GM18511 (cell line): ENCODE data around the gene FMO2.

Experiments
- ATAC-seq: cut with Tn5 transposase; IDR thresholded peaks from one replicate; pipeline ENCODE4 v1.9.1; 2021; ENCODE audit warnings: mild to moderate bottlenecking, moderate library complexity; ENCODE audit not compliant: unreplicated experiment

Gene FMO2, protein sequence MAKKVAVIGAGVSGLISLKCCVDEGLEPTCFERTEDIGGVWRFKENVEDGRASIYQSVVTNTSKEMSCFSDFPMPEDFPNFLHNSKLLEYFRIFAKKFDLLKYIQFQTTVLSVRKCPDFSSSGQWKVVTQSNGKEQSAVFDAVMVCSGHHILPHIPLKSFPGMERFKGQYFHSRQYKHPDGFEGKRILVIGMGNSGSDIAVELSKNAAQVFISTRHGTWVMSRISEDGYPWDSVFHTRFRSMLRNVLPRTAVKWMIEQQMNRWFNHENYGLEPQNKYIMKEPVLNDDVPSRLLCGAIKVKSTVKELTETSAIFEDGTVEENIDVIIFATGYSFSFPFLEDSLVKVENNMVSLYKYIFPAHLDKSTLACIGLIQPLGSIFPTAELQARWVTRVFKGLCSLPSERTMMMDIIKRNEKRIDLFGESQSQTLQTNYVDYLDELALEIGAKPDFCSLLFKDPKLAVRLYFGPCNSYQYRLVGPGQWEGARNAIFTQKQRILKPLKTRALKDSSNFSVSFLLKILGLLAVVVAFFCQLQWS

DNA sequence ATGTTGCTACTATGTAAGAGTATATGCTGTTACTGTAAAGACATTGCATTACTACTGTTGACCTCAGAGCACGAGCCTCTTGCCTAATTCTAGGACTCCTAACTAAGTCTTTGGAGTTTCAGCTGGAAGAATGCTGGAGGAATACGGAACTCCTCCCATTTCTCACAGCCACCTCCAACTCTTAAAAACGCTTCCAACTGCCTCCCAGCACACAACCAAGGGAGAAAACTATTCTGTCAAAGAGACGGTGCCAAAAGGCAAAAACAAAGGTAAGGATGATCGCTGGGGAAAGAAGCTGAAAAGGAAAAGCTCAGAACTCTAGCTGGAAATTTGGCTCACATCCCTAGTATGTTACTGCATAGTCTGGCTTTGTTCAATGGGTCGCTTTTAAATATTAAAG, at the start of gene FMO2:
Gene FMO2, plus strand, starts transcription at position 210 of the 400 bp plus-strand sequence. CDS start 414 bp downstream, outside the sequence.
- no peak for ATAC-seq

DNA sequence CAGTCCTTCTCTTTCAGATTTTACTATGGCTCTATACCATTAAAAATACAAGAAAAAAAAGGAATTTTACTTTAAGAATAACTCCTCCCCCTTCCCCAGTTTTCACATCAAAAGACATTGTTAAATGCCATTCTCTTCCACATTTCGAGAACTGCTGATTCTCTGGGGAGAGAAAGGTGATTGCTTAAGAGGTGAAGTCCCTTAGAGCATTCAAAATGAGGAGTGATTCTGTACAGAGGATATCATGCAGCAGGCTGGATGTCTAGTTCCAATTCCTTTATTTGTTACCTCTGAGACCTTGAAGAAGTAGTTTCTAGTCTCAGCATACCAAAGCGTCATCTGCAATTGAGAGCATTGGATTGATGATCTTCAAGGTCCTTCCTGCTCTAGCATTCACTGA, 47.5 kb upstream of the FMO2 start:
- ATAC-seq = no peak

- ATAC-seq = no peak
These were observed 46.1 kb upstream of the FMO2 start for GRCh38 chr1:171138980-171139379.

- no peak for ATAC-seq
These were observed 45.2 kb upstream of the FMO2 start for GRCh38 chr1:171139890-171140289.

DNA sequence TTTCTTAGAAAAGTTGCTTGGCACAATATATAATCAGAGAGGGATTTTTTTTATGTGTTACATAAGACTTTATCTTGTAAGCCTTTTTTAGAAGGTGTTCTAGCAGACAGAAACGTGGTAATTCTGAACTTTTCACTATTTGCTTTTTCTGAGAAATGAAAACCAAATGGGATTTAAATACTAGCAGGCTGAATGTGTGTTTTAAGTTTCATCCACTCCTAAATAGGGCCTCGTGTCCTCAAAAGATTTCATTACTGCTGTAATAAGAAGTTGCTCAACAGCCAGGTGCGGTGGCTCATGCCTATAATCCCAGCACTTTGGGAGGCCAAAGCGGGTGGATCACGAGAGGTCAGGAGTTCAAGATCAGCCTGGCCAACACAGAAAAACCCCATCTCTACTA, 44.7 kb upstream of the FMO2 start:
- ATAC-seq = no peak

DNA sequence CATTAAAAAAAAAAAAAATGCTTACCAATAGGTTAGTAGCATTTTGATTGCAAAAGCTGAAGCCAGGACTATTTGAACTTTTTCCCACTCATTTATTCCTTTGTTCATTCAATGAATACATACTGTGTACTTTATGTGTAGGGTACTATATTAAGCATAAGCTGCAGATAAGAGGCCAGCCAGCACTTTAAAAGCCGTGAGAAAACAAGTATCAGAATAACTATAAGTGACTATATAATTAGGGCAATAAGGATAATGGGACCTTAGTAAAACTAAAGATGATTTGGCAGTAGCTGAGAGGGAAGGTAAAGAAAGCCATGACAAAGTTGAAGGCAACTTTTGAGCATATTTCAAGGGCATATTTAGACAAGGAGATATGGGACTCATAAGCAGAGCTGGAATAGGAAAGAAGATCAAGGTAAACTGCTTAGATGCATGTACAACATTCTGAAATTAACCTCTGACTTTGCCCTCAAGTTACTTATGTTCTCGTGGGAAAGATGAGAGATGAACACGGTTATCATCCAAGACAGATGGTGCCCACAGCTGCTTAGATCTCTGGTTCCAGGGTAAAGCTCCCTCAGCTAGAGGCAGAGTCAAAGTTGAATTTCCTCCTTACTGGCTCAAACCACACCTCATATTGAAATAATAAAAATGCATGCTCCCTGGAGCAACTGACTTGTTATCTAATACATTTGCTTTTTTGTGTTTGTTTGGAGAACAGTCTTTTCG, 44.0 kb upstream of the FMO2 start:
- no peak for ATAC-seq

DNA sequence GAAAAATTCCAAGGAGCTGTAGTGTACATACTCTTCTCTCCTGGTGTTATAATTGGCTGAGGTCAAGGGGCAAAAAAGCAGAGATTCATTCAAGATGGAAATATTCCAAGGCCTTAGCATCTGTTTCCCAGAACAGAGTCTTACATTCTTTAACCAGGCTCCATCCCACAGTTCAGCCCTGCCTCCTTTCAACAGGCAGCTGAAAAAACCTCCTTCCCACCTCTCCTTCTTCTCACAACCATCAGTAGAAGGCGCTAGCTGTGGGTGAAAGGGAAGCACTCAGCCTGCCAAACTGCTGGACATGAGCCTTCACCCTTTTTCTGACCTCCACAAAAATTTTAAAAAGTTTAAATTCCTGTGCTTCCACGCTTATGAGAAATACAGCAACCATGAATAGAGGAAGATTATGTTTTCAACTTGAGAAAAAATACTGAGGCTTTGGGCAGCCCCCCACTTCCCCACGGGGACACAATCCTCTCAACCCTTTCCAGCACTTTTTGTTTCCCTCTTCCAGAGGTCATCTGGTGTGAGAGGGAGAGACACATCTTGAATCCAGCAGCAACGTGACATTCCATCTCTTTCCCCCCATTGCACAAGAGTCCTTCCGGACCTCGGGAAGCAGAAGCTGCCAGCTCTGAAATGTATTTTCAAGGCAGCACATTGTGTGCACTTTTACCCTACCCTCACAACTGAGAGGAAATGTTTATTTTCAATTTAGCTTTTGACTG, 43.2 kb upstream of the FMO2 start:
- ATAC-seq = no peak

DNA sequence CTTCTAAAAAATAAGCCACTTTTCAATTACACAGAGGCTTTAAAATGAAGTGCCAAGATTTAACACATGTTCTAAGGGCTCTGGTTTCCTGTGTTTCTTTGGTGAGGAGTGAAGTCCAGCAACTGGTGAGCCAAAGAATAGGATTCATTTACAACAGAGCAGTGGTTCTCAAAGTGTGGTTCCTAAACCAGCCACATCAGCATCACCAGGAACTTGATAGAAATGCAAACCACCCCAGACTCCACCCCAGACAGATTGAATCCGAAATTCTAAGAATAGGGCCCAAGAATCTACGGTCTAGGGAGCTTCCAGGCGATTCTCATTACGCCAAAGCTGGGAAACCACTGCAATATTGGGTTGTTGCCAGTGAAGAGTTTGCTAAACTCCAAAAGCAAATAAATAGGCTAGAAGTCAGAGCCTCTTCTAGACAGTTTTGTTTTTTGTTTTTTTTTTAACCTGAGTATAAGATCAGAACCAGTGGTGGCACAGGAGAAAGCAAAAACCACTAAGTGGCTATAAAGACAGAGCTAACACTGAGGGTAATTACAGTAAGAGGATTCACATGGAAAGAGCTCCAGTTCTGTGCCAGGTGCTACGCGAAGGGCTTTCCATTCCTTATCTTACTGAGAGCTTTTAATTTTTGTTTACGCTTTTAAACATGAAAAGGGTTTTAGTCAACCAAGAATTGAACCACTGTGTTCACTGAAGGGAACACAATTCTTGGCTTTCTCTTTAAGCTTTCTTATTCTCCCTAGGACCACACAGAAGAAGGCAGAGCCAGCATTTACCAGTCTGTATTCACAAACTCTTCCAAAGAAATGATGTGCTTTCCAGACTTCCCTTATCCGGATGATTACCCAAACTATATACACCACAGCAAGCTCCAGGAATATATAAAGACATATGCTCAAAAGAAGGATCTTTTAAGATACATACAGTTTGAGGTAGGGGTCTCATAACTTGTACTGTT, 42.4 kb upstream of the FMO2 start:
- ATAC-seq = no peak

DNA sequence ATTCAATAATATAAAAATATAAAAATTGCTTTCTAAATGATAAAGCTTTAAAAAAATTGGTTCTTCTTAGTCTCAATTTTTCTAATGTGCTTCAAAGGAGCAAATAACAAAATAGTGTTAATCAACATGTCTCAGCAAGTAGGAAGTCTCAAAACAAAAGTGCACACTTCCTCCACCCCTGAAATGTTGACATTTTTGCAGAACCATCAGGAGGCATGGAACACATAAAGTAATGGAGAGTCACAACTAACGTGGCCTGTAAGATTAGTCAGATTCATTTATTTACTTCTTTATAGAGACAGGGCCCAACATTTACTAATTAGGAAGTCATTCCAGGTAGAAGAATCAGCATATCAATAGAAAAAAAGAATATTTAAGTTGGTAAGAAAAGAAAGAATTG, 34.9 kb upstream of the FMO2 start:
- ATAC-seq = no peak

- no peak for ATAC-seq
These were observed 32.6 kb upstream of the FMO2 start for GRCh38 chr1:171152549-171152948.

DNA sequence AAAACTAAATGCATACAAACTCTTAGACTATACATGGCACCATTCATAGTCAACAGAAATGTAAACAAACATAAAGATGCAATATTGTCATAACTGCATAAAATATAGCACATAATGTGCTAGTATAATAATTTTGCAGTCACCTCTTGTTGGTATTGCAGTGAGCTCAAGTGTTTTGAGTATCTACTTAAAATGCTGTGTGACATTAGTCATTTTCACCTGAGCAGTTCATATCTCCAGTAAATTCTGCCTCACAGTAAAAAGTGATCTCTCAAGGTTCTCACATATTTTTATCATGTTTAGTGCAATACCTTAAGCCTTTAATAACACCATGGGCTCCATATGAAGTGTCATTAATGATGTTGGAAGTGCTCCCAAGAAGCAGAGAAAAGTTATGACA, 29.6 kb upstream of the FMO2 start:
- ATAC-seq = no peak

DNA sequence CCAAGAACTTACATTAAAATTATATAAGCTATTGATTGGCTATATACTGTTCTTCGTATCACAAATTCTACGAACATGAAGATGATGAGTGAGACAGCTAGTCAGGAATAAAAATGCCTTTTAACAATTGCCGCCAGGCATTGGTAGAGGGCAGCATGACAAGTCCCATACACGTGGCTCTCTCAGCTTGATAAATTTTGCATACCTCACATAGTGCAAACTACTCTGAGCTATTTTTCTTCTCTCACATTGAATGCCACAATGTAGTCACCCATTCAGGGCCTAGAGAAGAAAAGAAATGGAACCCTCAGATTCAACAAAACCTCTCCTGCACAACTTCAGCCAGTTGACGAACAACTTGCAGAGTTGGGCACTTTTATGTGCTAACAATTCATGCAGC, 27.0 kb upstream of the FMO2 start:
- ATAC-seq = no peak

DNA sequence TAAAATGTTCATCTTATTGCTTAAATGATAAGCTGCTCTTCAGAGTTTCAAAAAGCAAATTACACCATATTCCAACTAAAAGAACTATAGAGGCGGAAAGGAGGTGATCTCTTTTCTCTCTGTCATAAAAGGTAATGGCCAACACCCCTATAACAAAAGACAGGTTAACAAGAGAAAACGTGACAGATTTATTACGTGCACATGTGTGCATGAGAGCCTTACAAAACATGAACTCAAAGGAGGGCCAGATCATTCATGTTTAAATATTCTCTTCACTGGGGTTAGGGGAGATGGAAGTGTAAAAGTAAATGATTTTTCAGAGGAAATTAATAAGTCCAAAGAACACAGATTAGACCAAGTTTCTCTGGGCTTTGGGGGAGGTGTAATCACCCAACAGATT, 26.5 kb upstream of the FMO2 start:
- no peak for ATAC-seq

DNA sequence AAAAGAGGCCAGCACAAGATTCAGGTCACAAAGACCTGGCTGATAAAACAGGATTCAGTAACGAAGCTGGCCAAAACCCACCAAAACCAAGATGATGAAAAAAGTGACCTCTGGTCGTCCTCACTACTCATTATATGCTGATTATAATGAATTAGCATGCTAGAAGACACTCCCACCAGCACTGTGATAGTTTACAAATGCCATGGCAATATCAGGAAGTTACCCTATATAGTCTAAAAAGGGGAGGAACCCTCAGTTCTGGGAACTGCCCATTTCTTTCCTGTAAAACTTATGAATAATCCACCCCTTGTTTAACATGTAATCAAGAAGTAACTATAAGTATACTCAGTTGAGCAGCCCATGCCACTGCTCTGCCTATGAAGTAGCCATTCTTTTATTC, 26.0 kb upstream of the FMO2 start:
- no peak for ATAC-seq

DNA sequence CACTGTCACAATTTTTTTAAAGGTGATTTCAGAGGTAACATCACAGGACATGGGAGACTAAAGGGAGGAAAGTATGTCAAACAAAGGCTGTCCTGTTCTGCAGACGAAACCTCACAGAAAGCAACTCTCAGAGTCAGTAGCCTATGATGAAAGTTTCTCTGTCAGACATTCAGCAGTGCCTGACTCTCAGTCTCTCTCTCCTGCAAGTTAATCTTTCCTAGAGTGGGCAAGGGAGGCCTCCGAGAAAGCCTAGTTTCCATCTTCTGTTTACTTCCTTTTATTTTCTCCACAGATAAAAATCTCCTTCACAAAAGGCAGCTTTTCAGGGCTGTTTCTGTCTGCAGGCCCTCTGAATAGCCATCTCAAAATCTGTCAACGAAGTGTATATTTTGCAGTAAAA, 24.9 kb upstream of the FMO2 start:
- ATAC-seq = peak; percentile 83

- ATAC-seq = peak; percentile 16
These were observed 24.3 kb upstream of the FMO2 start for GRCh38 chr1:171160639-171161354.

GRCh38 chr1:171161431-171161830, 23.7 kb upstream of the FMO2 start:
- ATAC-seq = no peak

DNA sequence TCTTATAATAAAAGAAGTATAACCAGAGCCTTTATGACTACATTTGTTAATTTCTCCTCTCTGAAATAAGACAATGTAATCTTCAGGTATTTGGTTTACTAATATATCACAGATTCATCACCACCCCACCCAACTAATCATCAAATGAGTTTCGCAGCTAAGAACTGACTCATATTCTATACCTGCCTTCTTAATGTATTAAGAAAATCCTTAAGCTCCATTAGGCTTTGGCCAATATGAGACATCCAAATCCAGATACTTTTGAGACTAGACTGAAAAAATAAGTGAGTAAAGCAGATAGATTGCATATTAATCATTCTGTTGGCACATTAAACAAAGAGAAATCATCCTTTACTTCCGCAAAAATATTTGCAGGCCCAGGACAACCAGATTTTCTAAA, 18.7 kb upstream of the FMO2 start:
- no peak for ATAC-seq

DNA sequence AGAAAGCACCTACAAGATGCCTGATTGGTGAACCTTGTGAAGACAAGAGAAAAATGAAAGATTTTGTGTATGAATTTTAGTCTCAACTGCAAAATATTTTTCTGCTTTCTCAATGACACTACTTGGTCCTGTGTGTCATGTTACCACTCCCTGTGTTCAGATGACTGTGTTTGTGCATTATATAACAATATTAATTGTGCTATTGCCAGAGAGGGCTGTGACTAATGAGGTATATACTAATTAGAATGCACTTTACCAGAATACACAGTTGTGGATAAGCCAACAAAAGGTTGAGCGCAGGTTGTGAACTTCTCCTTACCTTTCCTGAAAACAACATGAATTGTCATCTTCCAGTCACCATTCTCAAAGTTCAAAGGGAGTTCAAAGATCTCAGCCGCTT, 17.3 kb upstream of the FMO2 start:
- no peak for ATAC-seq

DNA sequence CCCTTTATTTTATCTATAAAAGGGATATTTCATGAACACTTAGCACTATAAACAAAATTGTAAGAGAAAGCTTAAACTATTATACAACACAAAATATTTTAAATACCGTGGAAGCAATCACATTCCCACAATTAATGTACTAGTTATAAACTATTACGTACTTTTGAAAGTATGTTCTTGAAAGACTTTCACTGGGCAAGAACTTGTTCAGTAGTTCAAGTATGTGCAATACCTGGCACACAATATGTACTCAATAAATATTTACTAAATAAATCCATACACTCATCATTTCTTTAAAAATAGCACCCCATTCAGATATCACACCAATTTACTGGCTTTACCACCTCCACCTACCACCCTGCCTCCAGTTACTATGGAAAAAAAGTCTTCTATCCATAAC, 12.6 kb upstream of the FMO2 start:
- ATAC-seq = no peak
